Psoas muscle (tissue), 8 donors: ENCODE measurements around the gene COPS7A. TPM values are rescaled to one million over a fixed set of nuclear protein-coding genes. Genes with fewer than 3 reads are reported as not detected.

Experiments
- ATAC-seq, 4 donors: fragments of 200-7000 bp; cut with Tn5 transposase; one replicate each; pipeline ENCODE4 v1.9.1; 2020; ENCODE audit warnings: moderate library complexity in 3 of 4, mild to moderate bottlenecking in 2 of 4
- DNase-seq, 2 donors: peaks; one replicate each; pipeline ENCODE4 v3.0.0-alpha.2; 2020
- H3K27ac ChIP-seq: fragments of 200-600 bp; one replicate; pipeline ENCODE4 v1.8.0; 2022
- H3K27me3 ChIP-seq, 3 donors: fragments of 200-600 bp in 1 of 3; one replicate each; pipeline versions ENCODE4 v1.6.1 to v1.8.0; 2013 to 2022; ENCODE audit warnings: low read length in 2 of 3, mild to moderate bottlenecking in 2 of 3, moderate library complexity in 1 of 3; ENCODE audit not compliant: insufficient read depth in 3 of 3
- H3K36me3 ChIP-seq, 2 donors: fragments of 200-600 bp in 1 of 2; one replicate each; pipeline versions ENCODE4 v1.6.1 to v1.8.0; 2013 to 2022; ENCODE audit warnings: low read depth in 1 of 2, mild to moderate bottlenecking in 1 of 2, moderate library complexity in 1 of 2; ENCODE audit not compliant: insufficient read depth in 1 of 2
- H3K4me1 ChIP-seq: fragments of 200-600 bp; one replicate; pipeline ENCODE4 v1.8.0; 2022
- H3K4me3 ChIP-seq: fragments of 200-600 bp; one replicate; pipeline ENCODE4 v1.8.0; 2022; ENCODE audit warnings: mild to moderate bottlenecking
- H3K9me3 ChIP-seq: fragments of 200-600 bp; one replicate; pipeline ENCODE4 v1.8.0; 2022
- WGBS, 3 donors: extraction: QIAGEN DNeasy Blood & Tissue Kit; methylation state at CpG; one replicate each; pipeline versions ENCODE4 v1.1.6 to v1.1.7; 2013; 5-methylcytosine and 5-hydroxymethylcytosine counted together
- intact Hi-C, 2 donors: fragments of 100-400 bp; cut with DNase I; formaldehyde crosslinking; loops; one replicate each; pipeline versions ENCODE4 v1.11.0 to v1.14.2; 2022
- polyA plus RNA-seq, 3 donors: library from polyadenylated mRNA; stranded (reverse); fragments of 200-250 nt; gene quantifications; one replicate each; pipeline ENCODE4 v1.2.3, GENCODE V29; 2013
- total RNA-seq, 4 donors: library from RNA; stranded (reverse); fragmentation: NEBNext Ultra II Directional in 2 of 4; extraction: Animal tissue kit (Norgen Biotek cat#: 25700) in 2 of 4; gene quantifications; one replicate each; pipeline versions ENCODE4 v1.2.1 to v1.2.4, GENCODE V29; 2021 to 2023
- TF ChIP-seq, protein P1 (sequence below): fragments of 200-600 bp; IDR thresholded peaks from one replicate; pipeline ENCODE4 v1.8.0; 2022; ENCODE audit warnings: antibody characterized with exemption
- donor health status: healthy with polysubstance abuse.
- donor health status: DM: no; HTN: no; CAD: no; lungs with moderate emphysema.
- donor health status: Bipolar disorder and iron deficiency.
- donor health status: healthy.
- donor health status: DM: yes; HTN: yes; CAD: no.
- donor health status: DM: no; HTN: no; CAD: no.
- donor health status: DM: no; HTN: no; CAD: no.
- donor health status: DM: yes; HTN: yes; CAD: no.

Gene COPS7A
- total and polyA plus RNA-seq, 7 donors, result 72.3 to 157 (median 79.2) TPM

DNA sequence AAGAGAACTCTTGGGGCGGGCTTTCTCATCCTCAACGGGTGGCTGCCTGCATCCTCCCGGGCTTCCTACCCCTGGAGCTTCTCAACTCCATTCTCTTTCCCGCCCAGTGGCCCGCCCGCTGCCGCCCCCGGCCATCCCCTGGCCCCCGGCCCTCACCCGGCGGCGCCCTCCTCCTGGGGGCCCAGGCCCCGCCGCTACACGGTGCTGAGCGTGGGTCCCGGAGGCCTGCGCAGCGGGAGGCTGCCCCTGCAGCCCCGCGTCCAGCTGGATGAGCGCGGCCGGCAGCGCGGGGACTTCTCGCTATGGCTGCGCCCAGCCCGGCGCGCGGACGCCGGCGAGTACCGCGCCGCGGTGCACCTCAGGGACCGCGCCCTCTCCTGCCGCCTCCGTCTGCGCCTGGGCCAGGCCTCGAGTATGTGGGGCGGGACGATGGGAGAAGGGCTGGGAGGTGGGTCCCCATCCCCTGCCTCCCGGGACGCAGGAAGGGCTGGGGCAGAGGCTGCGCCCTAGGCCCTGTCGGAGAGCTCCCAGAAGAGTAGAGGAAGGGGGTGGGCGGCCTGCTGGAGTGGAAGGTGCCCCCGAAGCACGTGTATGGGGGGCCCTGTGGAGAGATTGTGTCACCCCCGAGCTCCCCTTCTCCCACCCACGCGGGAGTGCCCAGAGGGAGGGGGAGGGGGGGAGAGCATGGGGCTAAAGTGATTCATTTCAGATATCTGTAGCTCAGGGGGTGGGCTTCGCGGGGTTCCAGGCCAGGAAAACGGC is 49.9 kb downstream of the COPS7A start:
- 51 to 58% (median 52%) methylated on average over 50 to 60 of the region's 60 CpGs for WGBS, 3 donors
- TF ChIP-seq, protein P1, sequence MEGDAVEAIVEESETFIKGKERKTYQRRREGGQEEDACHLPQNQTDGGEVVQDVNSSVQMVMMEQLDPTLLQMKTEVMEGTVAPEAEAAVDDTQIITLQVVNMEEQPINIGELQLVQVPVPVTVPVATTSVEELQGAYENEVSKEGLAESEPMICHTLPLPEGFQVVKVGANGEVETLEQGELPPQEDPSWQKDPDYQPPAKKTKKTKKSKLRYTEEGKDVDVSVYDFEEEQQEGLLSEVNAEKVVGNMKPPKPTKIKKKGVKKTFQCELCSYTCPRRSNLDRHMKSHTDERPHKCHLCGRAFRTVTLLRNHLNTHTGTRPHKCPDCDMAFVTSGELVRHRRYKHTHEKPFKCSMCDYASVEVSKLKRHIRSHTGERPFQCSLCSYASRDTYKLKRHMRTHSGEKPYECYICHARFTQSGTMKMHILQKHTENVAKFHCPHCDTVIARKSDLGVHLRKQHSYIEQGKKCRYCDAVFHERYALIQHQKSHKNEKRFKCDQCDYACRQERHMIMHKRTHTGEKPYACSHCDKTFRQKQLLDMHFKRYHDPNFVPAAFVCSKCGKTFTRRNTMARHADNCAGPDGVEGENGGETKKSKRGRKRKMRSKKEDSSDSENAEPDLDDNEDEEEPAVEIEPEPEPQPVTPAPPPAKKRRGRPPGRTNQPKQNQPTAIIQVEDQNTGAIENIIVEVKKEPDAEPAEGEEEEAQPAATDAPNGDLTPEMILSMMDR, result no peak
- no peaks in the 10 kb centered on the region for H3K9me3 ChIP-seq
- no peak for ATAC-seq
- DNase-seq, result no peak
- peaks cover 0 to 2% (median 0%) of the 10 kb centered on the region in 3 donors for H3K27me3 ChIP-seq
- H3K27ac ChIP-seq, result no peak overlapping the region
- peaks cover 10% of the 10 kb centered on the region for H3K4me1 ChIP-seq
- H3K4me3 ChIP-seq, result peak overlapping the region; percentile 4
- intact Hi-C loops, result no loop called here
- H3K36me3 ChIP-seq, result no peaks in the 10 kb centered on the region

DNA sequence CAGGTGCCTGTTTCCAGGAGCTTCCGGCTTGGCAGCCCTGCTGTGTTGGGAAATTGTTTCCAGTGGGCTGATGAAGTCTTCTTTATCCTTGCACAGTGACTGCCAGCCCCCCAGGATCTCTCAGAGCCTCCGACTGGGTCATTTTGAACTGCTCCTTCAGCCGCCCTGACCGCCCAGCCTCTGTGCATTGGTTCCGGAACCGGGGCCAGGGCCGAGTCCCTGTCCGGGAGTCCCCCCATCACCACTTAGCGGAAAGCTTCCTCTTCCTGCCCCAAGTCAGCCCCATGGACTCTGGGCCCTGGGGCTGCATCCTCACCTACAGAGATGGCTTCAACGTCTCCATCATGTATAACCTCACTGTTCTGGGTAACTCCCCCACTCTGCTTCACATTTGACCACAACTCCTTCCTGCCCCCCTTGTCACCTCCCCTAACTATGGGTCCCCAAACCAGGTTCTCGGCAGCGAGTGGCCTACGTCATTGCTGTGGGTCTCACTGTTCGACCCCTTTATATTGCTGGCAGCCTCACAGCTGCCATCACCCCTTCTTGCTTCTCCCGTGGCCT is 50.7 kb downstream of the COPS7A start:
- H3K36me3 ChIP-seq, result no peaks in the 10 kb centered on the region
- no peak overlapping the region for H3K4me3 ChIP-seq
- peaks cover 5% of the 10 kb centered on the region for H3K4me1 ChIP-seq
- no peak overlapping the region for H3K27ac ChIP-seq
- no peaks in the 10 kb centered on the region for H3K9me3 ChIP-seq
- peaks cover 0 to 2% (median 0%) of the 10 kb centered on the region in 3 donors for H3K27me3 ChIP-seq
- intact Hi-C loops, result loop anchor here in 1 of 2 donors (5.0 kb wide), 1 partner anchor 37 kb away; no protein-coding TSS in a partner anchor
- ATAC-seq (no peak), DNase-seq (no peak)
- TF ChIP-seq, protein P1, result no peak
- 84 to 87% (median 85%) methylated on average over 15 of the region's 15 CpGs for WGBS, 3 donors

DNA sequence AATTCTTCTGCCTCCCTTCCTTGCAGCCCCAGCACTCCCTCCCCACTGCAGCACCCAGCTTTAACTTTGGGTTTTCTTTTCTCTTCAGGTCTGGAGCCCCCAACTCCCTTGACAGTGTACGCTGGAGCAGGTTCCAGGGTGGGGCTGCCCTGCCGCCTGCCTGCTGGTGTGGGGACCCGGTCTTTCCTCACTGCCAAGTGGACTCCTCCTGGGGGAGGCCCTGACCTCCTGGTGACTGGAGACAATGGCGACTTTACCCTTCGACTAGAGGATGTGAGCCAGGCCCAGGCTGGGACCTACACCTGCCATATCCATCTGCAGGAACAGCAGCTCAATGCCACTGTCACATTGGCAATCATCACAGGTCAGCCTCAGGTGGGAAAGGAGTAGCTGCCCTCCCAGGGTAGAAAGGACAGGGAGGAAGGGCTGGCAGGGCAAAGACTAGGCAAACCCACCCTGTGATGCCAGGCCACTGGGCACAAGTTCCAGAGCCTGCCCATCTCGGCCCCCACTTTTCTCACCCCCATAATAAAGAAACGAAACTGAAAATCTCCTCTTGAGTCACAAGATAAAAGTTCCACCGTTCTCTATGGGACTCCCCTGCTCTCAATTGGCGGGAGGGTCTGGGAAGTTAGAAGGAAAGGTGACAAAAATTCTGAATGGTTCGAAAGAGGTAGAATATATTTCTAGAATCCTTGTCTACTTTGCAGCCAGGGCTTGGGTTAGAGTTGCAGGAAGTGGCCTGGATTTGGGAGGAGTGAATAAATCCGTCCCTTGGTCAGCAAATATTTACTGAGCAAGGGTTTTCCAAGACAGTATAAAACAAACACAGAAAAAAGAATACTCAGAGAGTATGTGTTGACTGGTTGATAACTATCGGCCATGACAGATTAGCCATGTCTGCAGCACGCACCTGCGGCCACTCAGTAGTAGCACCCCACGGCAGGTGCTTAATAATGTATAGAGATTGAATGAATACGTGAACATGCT is 51.6 kb downstream of the COPS7A start:
- TF ChIP-seq, protein P1, result no peak
- H3K4me1 ChIP-seq, result peaks cover 5% of the 10 kb centered on the region
- peaks cover 0 to 2% (median 0%) of the 10 kb centered on the region in 3 donors for H3K27me3 ChIP-seq
- intact Hi-C loops, result loop anchor here in 1 of 2 donors (5.0 kb wide), 1 partner anchor 38 kb away; no protein-coding TSS in a partner anchor
- WGBS, 3 donors, result 84 to 92% (median 85%) methylated on average over 16 of the region's 16 CpGs
- no peaks in the 10 kb centered on the region for H3K36me3 ChIP-seq
- H3K9me3 ChIP-seq, result no peaks in the 10 kb centered on the region
- ATAC-seq (no peak), DNase-seq (no peak)
- H3K27ac ChIP-seq, result no peak overlapping the region
- no peak overlapping the region for H3K4me3 ChIP-seq

DNA sequence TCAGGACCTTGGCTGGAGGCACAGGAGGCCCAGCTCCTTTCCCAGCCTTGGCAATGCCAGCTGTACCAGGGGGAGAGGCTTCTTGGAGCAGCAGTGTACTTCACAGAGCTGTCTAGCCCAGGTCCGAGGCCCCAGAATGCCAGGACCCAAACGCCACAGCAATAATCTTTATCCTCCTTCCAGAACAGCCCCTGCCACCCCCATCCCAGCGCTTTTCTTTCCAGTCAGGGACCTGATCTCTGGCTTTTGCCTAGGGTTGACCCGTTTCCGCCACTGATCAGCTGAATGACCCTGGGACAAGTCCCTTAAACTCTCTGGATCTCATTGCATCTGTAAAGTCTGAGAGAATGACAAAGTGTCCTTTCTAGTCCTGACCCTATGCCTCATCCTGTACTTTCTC is 53.5 kb downstream of the COPS7A start:
- H3K4me3 ChIP-seq, result no peak overlapping the region
- no peak overlapping the region for H3K27ac ChIP-seq
- H3K4me1 ChIP-seq, result peaks cover 5% of the 10 kb centered on the region
- TF ChIP-seq, protein P1, result no peak
- DNase-seq, result no peak
- peaks cover 0 to 2% (median 0%) of the 10 kb centered on the region in 3 donors for H3K27me3 ChIP-seq
- no peak for ATAC-seq
- intact Hi-C loops, result loop anchor here in 1 of 2 donors (5.0 kb wide), 1 partner anchor 40 kb away; no protein-coding TSS in a partner anchor
- H3K9me3 ChIP-seq, result no peaks in the 10 kb centered on the region
- WGBS, 3 donors, result 94 to 97% (median 95%) methylated on average over 5 of the region's 5 CpGs
- H3K36me3 ChIP-seq, result no peaks in the 10 kb centered on the region
